HepG2 (cell line): Measurements from ENCODE around the gene GRPEL2. TPM values are rescaled to one million over a fixed set of nuclear protein-coding genes. Genes with fewer than 3 reads are reported as not detected.

ENCODE experiments used
- POLR2G ChIP-seq: fragments of 200-400 bp; formaldehyde crosslinking; IDR thresholded peaks from 2 replicates; pipeline ENCODE4 v1.6.1; 2018; ENCODE audit warnings: mild to moderate bottlenecking, low read depth, low read length, moderate library complexity
- REXO4 ChIP-seq: sonication (generic); formaldehyde crosslinking; IDR thresholded peaks from 2 replicates; pipeline ENCODE4 v1.8.0; 2022; ENCODE audit warnings: missing genetic modification reagents, mild to moderate bottlenecking, borderline replicate concordance
- STAG1 ChIP-seq: sonication (generic); formaldehyde crosslinking; IDR thresholded peaks from 2 replicates; pipeline ENCODE4 v1.4.0; 2020; ENCODE audit warnings: missing genetic modification reagents
- ZBTB10 ChIP-seq: sonication (generic); formaldehyde crosslinking; IDR thresholded peaks from 2 replicates; pipeline ENCODE4 v1.4.0; 2020; ENCODE audit warnings: missing genetic modification reagents, borderline replicate concordance
- ZNF224 ChIP-seq: sonication (generic); formaldehyde crosslinking; IDR thresholded peaks from 2 replicates; pipeline ENCODE4 v1.5.0; 2020; ENCODE audit warnings: mild to moderate bottlenecking, missing genetic modification reagents
- ZNF256 ChIP-seq: sonication (generic); formaldehyde crosslinking; conservative IDR thresholded peaks from 2 replicates; pipeline ENCODE4 v1.4.0; 2020; ENCODE audit warnings: missing genetic modification reagents
- ZNF598 ChIP-seq: sonication (generic); formaldehyde crosslinking; IDR thresholded peaks from 2 replicates; pipeline ENCODE4 v1.5.1; 2020; ENCODE audit warnings: mild to moderate bottlenecking, missing genetic modification reagents, borderline replicate concordance
- ZNF607 ChIP-seq: sonication (generic); formaldehyde crosslinking; IDR thresholded peaks from 2 replicates; pipeline ENCODE4 v1.5.1; 2020; ENCODE audit warnings: missing genetic modification reagents, mild to moderate bottlenecking, borderline replicate concordance
- ZNF629 ChIP-seq: sonication (generic); formaldehyde crosslinking; conservative IDR thresholded peaks from 2 replicates; pipeline ENCODE4 v1.5.0; 2020; ENCODE audit warnings: missing genetic modification reagents
- ZNF747 ChIP-seq: sonication (generic); formaldehyde crosslinking; IDR thresholded peaks from 2 replicates; pipeline ENCODE4 v1.8.1; 2023; ENCODE audit warnings: missing genetic modification reagents, mild to moderate bottlenecking, borderline replicate concordance
- ZNF816 ChIP-seq: sonication (generic); formaldehyde crosslinking; IDR thresholded peaks from 2 replicates; pipeline ENCODE4 v1.8.0; 2022; ENCODE audit warnings: missing genetic modification reagents, mild to moderate bottlenecking, borderline replicate concordance
- ZNF883 ChIP-seq: sonication (generic); formaldehyde crosslinking; IDR thresholded peaks from 2 replicates; pipeline ENCODE4 v1.5.1; 2020; ENCODE audit warnings: mild to moderate bottlenecking, missing genetic modification reagents; ENCODE audit errors: not compliant biosample characterization
- polyA plus RNA-seq, 8 experiments: library from polyadenylated mRNA; depleted of rRNA in 3 of 8; stranded (reverse) in 7 of 8; unstranded in 1 of 8; fragments of >200 nt; fragmentation: Illumina TruSeq in 4 of 8; extraction: Trizol in 4 of 8; gene quantifications; 2 replicates each; pipeline versions ENCODE4 v1.2.1 to v1.2.3, GENCODE V29; 2011 to 2016; ENCODE audit warnings: low read depth in 4 of 8, missing spikeins in 1 of 8, mixed read lengths in 1 of 8; ENCODE audit not compliant: insufficient read depth in 1 of 8
- total RNA-seq, 5 experiments: library from RNA; depleted of rRNA; stranded (reverse); fragments of >200 nt; fragmentation: Illumina TruSeq; extraction: Trizol; gene quantifications; 2 replicates each; pipeline ENCODE4 v1.2.3, GENCODE V29; 2016; ENCODE audit warnings: low read depth in 1 of 5
- TF ChIP-seq, protein P1 (sequence below): sonication (generic); formaldehyde crosslinking; IDR thresholded peaks from 2 replicates; pipeline ENCODE4 v1.5.1; 2020; ENCODE audit warnings: mild to moderate bottlenecking, missing genetic modification reagents, moderate library complexity
- TF ChIP-seq, protein P2 (sequence below): sonication (generic); formaldehyde crosslinking; IDR thresholded peaks from 2 replicates; pipeline ENCODE4 v1.5.0; 2020; ENCODE audit warnings: mild to moderate bottlenecking, missing genetic modification reagents, borderline replicate concordance
- TF ChIP-seq, protein P3 (sequence below): sonication (generic); formaldehyde crosslinking; IDR thresholded peaks from 2 replicates; pipeline ENCODE4 v1.4.0; 2020; ENCODE audit warnings: mild to moderate bottlenecking, missing genetic modification reagents
- TF ChIP-seq, protein P4 (sequence below): IDR thresholded peaks from 2 replicates; pipeline ENCODE4 v1.6.1; 2016

Gene GRPEL2
- total and polyA plus RNA-seq, 2 of the 13 experiments (the other 11 are each of a cell fraction or from before 2014, with no cell fraction given) = 13.1 to 16.6 TPM

DNA sequence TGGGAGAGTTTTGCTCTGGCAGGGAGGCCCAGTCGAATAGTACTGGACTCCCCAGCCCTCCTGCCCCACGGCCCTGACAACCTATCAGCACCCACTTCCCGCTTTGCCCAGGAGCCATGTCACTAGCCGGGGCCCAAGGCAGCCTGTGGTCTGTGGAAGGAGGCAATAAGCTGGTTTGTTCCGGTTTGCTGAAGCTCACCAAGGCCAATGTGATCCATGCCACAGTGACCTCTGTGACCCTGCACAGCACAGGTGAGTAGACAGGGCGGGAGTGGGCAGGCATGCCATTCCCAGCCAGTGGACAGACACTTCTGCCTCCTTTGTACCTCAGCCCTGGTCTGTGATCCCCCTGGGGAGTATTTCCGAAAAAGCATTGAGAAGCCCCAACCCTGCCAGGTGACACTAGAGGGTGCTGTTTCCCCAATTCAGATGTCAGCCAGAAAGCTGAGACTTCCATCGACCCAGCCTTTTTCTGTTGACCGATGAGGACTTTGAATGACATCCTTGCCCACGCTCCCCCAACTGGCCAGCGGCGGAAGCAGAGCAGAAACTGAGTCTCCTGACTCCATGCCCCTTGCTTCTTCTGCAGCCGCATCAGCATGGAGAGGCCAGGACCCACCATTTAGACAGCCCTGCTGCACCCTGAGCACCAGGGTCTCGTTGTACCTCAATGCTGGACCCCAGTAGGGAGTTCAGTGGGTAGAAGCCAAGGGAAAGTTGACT is 22.1 kb downstream of the GRPEL2 start (continued):
- TF ChIP-seq ZNF224 (CRISPR knock-in tag) = no peak
- TF ChIP-seq, protein P1, sequence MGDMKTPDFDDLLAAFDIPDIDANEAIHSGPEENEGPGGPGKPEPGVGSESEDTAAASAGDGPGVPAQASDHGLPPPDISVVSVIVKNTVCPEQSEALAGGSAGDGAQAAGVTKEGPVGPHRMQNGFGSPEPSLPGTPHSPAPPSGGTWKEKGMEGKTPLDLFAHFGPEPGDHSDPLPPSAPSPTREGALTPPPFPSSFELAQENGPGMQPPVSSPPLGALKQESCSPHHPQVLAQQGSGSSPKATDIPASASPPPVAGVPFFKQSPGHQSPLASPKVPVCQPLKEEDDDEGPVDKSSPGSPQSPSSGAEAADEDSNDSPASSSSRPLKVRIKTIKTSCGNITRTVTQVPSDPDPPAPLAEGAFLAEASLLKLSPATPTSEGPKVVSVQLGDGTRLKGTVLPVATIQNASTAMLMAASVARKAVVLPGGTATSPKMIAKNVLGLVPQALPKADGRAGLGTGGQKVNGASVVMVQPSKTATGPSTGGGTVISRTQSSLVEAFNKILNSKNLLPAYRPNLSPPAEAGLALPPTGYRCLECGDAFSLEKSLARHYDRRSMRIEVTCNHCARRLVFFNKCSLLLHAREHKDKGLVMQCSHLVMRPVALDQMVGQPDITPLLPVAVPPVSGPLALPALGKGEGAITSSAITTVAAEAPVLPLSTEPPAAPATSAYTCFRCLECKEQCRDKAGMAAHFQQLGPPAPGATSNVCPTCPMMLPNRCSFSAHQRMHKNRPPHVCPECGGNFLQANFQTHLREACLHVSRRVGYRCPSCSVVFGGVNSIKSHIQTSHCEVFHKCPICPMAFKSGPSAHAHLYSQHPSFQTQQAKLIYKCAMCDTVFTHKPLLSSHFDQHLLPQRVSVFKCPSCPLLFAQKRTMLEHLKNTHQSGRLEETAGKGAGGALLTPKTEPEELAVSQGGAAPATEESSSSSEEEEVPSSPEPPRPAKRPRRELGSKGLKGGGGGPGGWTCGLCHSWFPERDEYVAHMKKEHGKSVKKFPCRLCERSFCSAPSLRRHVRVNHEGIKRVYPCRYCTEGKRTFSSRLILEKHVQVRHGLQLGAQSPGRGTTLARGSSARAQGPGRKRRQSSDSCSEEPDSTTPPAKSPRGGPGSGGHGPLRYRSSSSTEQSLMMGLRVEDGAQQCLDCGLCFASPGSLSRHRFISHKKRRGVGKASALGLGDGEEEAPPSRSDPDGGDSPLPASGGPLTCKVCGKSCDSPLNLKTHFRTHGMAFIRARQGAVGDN (CRISPR knock-in tag) = peak; percentile 66
- no peak for TF ChIP-seq ZBTB10 (CRISPR knock-in tag)
- peak; percentile 79 for TF ChIP-seq ZNF629 (CRISPR knock-in tag)
- no peak for TF ChIP-seq ZNF607
- TF ChIP-seq POLR2G = no peak
- TF ChIP-seq, protein P2, sequence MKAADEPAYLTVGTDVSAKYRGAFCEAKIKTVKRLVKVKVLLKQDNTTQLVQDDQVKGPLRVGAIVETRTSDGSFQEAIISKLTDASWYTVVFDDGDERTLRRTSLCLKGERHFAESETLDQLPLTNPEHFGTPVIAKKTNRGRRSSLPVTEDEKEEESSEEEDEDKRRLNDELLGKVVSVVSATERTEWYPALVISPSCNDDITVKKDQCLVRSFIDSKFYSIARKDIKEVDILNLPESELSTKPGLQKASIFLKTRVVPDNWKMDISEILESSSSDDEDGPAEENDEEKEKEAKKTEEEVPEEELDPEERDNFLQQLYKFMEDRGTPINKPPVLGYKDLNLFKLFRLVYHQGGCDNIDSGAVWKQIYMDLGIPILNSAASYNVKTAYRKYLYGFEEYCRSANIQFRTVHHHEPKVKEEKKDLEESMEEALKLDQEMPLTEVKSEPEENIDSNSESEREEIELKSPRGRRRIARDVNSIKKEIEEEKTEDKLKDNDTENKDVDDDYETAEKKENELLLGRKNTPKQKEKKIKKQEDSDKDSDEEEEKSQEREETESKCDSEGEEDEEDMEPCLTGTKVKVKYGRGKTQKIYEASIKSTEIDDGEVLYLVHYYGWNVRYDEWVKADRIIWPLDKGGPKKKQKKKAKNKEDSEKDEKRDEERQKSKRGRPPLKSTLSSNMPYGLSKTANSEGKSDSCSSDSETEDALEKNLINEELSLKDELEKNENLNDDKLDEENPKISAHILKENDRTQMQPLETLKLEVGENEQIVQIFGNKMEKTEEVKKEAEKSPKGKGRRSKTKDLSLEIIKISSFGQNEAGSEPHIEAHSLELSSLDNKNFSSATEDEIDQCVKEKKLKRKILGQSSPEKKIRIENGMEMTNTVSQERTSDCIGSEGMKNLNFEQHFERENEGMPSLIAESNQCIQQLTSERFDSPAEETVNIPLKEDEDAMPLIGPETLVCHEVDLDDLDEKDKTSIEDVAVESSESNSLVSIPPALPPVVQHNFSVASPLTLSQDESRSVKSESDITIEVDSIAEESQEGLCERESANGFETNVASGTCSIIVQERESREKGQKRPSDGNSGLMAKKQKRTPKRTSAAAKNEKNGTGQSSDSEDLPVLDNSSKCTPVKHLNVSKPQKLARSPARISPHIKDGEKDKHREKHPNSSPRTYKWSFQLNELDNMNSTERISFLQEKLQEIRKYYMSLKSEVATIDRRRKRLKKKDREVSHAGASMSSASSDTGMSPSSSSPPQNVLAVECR (CRISPR knock-in tag) = peak; percentile 51; the same call in 1 of the 2 replicates
- TF ChIP-seq, protein P3, sequence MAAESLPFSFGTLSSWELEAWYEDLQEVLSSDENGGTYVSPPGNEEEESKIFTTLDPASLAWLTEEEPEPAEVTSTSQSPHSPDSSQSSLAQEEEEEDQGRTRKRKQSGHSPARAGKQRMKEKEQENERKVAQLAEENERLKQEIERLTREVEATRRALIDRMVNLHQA (CRISPR knock-in tag) = no peak
- no peak for TF ChIP-seq ZNF256 (CRISPR knock-in tag)
- TF ChIP-seq STAG1 = peak; percentile 88
- no peak for TF ChIP-seq ZNF816 (CRISPR knock-in tag)
- TF ChIP-seq ZNF598 (CRISPR knock-in tag) = no peak
- TF ChIP-seq REXO4 = no peak
- TF ChIP-seq ZNF747 (CRISPR knock-in tag) = no peak
- TF ChIP-seq ZNF883 (CRISPR knock-in tag) = no peak
- TF ChIP-seq, protein P4, sequence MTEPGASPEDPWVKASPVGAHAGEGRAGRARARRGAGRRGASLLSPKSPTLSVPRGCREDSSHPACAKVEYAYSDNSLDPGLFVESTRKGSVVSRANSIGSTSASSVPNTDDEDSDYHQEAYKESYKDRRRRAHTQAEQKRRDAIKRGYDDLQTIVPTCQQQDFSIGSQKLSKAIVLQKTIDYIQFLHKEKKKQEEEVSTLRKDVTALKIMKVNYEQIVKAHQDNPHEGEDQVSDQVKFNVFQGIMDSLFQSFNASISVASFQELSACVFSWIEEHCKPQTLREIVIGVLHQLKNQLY = no peak
